Muscle of leg (tissue), 11 donors: ENCODE measurements around the gene EEPD1. TPM values are rescaled to one million over a fixed set of nuclear protein-coding genes. Genes with fewer than 3 reads are reported as not detected.

Source experiments
- DNase-seq: peaks from one replicate; pipeline ENCODE4 v3.0.0; 2013
- H3K27ac ChIP-seq: one replicate; pipeline ENCODE4 v1.5.1; 2013; ENCODE audit warnings: mild to moderate bottlenecking, low read length, control low read depth
- H3K27me3 ChIP-seq: one replicate; pipeline ENCODE4 v1.6.1; 2013; ENCODE audit warnings: low read length; ENCODE audit not compliant: control insufficient read depth, insufficient read depth
- H3K36me3 ChIP-seq: one replicate; pipeline ENCODE4 v1.6.1; 2013; ENCODE audit warnings: low read length; ENCODE audit not compliant: control insufficient read depth, insufficient read depth
- H3K4me1 ChIP-seq: one replicate; pipeline ENCODE4 v1.6.1; 2013; ENCODE audit warnings: low read length; ENCODE audit not compliant: control insufficient read depth, insufficient read depth
- H3K4me3 ChIP-seq: one replicate; pipeline ENCODE4 v1.5.1; 2013; ENCODE audit warnings: low read length, control low read depth
- H3K9me3 ChIP-seq: replicated peaks from 2 replicates; pipeline ENCODE4 v1.6.1; 2013; ENCODE audit warnings: low read depth, low read length; ENCODE audit not compliant: control insufficient read depth
- WGBS: methylation state at CpG from one replicate; pipeline ENCODE4 v1.1.5; 2013; ENCODE audit warnings: missing lambda C conversion rate; ENCODE audit not compliant: insufficient coverage; 5-methylcytosine and 5-hydroxymethylcytosine counted together
- polyA plus RNA-seq, 8 donors: library from polyadenylated mRNA; unstranded; fragments of 120-200 nt; gene quantifications; one replicate each; pipeline versions ENCODE4 v1.2.1 to v1.2.3, GENCODE V29; 2013; ENCODE audit warnings: inconsistent platforms in 1 of 8, low replicate concordance in 1 of 8; ENCODE audit not compliant: insufficient read length in 8 of 8, insufficient read depth in 1 of 8
- total RNA-seq: library from RNA; stranded (reverse); fragments of 120-200 nt; gene quantifications from one replicate; pipeline ENCODE4 v1.2.4, GENCODE V29; 2013

Gene EEPD1
- total and polyA plus RNA-seq, 9 donors = 9.2 to 14.2 (median 13.2) TPM

GRCh38 chr7:36175886-36176285 is 22.8 kb downstream of the EEPD1 start:
- DNase-seq = peak; percentile 59
- no peak overlapping the region for H3K27ac ChIP-seq
- H3K4me3 ChIP-seq = no peak overlapping the region

DNA sequence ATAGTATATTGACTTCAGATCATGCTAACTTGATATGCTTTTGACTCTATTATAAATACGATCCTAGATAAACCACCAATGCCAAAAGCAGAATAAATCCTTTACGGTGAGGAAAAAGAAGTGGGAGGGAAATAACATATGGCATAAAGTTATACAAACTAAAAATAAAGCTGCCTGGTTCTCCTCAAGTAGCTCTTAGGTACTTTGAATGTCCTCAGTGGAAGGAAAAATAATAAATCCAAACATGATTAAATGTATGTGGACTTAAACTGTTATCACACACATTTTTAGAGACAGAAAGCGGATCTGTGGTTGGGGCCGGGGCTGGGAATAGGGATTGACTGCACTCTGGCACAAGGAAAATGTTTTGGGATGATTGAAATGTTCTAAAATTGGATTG is 23.6 kb downstream of the EEPD1 start:
- Histone ChIP-seq H3K4me1 (peaks cover 7% of the 10 kb centered on the region), H3K27me3 (no peaks in the 10 kb centered on the region), H3K9me3 (no peaks in the 10 kb centered on the region), H3K36me3 (no peaks in the 10 kb centered on the region), H3K4me3 (no peak overlapping the region), H3K27ac (no peak overlapping the region)
- no CpG with 5 or more reads among the region's 4 CpGs for WGBS
- DNase-seq = no peak

More at GRCh38 chr7:36175886-36176285, 22.8 kb downstream of the EEPD1 start:
- Histone ChIP-seq H3K9me3 (no peaks in the 10 kb centered on the region), H3K36me3 (no peaks in the 10 kb centered on the region), H3K4me1 (peaks cover 7% of the 10 kb centered on the region), H3K27me3 (no peaks in the 10 kb centered on the region)
- 62% methylated on average over 6 of the region's 8 CpGs for WGBS

- no peaks in the 10 kb centered on the region for H3K36me3 ChIP-seq
- H3K4me1 ChIP-seq = peaks cover 7% of the 10 kb centered on the region
- H3K27me3 ChIP-seq = no peaks in the 10 kb centered on the region
- no peaks in the 10 kb centered on the region for H3K9me3 ChIP-seq
- WGBS = no CpG with 5 or more reads among the region's 5 CpGs
- H3K4me3 ChIP-seq = no peak overlapping the region
- H3K27ac ChIP-seq = no peak overlapping the region
- DNase-seq = no peak
These were observed 27.1 kb downstream of the EEPD1 start for GRCh38 chr7:36180121-36180520.

DNA sequence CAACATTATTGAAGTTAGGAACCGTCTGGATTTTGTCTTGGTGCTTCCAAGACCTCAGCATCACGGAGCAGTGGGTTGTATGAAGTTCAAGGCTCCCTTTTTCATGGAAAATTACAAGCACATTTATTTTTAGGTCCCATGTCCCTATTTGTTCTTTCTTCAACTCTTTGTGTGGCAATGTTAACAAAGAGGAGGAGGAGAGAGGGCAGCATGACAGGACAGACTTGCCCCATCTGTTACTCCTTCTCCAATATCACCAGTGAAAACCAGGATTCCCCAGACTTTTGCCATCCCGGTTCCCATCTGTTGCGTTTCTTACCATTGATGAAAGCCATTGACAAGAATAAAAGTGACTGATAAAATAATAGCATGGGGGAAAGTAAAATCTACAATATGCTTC is 28.6 kb downstream of the EEPD1 start:
- Histone ChIP-seq H3K27ac (no peak overlapping the region), H3K27me3 (no peaks in the 10 kb centered on the region), H3K4me1 (no peaks in the 10 kb centered on the region), H3K4me3 (no peak overlapping the region), H3K36me3 (no peaks in the 10 kb centered on the region), H3K9me3 (no peaks in the 10 kb centered on the region)
- WGBS = 100% methylated on average over 2 of the region's 4 CpGs
- no peak for DNase-seq

DNA sequence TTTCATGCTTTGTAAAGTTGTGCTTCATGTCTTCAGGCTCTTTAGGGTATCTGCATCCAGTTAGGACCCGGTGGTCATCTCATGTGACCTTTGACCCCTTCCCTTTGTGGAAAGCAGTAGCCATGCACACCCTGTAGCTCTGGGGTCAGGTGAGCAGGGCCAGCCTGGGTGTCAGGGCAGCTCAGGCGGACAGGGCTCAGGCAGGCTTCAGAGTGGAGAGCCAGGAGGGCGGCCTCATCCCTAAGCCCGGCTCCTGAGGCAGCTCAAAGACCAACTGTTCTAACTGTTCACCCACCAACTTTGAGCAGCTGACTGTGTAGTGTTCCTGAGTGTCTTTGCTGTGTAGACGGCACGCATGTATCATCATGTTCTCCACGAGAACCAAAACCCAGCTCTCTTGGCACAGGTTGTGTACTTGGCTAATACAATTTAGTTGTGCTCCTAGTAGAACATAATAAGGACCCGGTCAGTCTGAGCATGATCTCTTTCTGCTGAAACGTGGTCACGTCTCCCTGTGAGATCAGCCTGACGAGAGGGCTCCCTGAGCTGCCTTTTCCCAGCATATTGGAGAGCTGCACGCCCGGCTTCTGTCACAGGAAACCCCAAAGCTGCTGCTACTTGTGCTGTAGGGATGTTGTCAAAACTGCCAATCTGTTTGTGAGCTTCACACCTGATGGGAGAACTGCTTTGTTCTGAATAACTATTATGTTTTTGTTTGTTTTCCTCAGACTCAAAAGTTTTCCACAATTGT is 30.0 kb downstream of the EEPD1 start:
- no peaks in the 10 kb centered on the region for H3K4me1 ChIP-seq
- H3K36me3 ChIP-seq = no peaks in the 10 kb centered on the region
- H3K27ac ChIP-seq = no peak overlapping the region

GRCh38 chr7:36185092-36185491 is 32.0 kb downstream of the EEPD1 start:
- no peak for DNase-seq
- H3K27ac ChIP-seq = no peak overlapping the region
- no peaks in the 10 kb centered on the region for H3K36me3 ChIP-seq
- no peaks in the 10 kb centered on the region for H3K9me3 ChIP-seq
- H3K4me3 ChIP-seq = no peak overlapping the region
- H3K27me3 ChIP-seq = no peaks in the 10 kb centered on the region
- H3K4me1 ChIP-seq = no peaks in the 10 kb centered on the region
- 43% methylated on average over 1 of the region's 2 CpGs for WGBS

More for the DNA sequence above, 30.0 kb downstream of the EEPD1 start:
- Histone ChIP-seq H3K4me3 (no peak overlapping the region), H3K27me3 (no peaks in the 10 kb centered on the region), H3K9me3 (no peaks in the 10 kb centered on the region)
- no peak for DNase-seq
- 42% methylated on average over 8 of the region's 13 CpGs for WGBS

- WGBS = 75% methylated on average over 2 of the region's 7 CpGs
- Histone ChIP-seq H3K4me3 (no peak overlapping the region), H3K9me3 (no peaks in the 10 kb centered on the region), H3K27ac (peak overlapping the region; percentile 48), H3K27me3 (no peaks in the 10 kb centered on the region), H3K36me3 (no peaks in the 10 kb centered on the region), H3K4me1 (peaks cover 2% of the 10 kb centered on the region)
- DNase-seq = peak; percentile 75
These were observed 32.7 kb downstream of the EEPD1 start for GRCh38 chr7:36185756-36186155.

DNA sequence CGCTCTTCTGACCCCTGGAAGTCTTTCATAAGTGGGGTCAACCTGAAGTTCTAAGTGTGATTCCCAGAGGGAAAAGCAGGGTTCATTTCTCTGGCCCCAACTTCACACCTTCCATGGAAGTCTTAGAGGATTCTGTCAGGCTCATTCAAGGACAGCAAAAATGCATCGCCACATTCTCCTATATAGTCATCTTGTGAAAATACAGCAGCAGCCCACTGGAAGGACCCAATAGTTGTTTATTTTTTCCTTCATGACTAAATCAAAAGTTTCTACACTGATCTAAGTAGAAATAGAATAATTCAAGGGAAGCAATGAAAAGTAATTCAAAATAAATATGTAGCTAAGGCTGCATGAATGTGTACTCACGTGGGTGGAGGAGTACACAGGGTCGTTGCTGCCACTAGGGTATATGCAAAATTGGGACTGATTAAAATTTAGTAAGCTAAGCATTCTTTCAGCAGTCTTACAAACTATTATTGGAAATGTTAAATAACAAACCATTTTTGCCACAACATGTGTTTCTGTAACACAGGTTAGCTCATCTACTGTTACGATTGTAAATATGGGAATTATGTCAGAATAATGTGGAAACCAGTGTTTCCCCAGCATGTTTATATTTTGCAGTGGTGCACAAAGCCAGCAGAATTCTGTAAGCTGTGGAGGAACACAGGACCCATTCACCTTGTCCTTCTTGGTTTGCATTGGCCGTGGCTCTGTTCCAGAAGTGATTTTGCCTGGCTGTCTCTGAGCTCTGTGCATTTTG is 33.5 kb downstream of the EEPD1 start:
- peak; percentile 54 for DNase-seq
- H3K27ac ChIP-seq = peak overlapping the region; percentile 48
- no peaks in the 10 kb centered on the region for H3K27me3 ChIP-seq
- no CpG with 5 or more reads among the region's 6 CpGs for WGBS
- peaks cover 6% of the 10 kb centered on the region for H3K4me1 ChIP-seq
- no peaks in the 10 kb centered on the region for H3K36me3 ChIP-seq
- no peak overlapping the region for H3K4me3 ChIP-seq
- H3K9me3 ChIP-seq = no peaks in the 10 kb centered on the region

- Histone ChIP-seq H3K36me3 (no peaks in the 10 kb centered on the region), H3K27me3 (no peaks in the 10 kb centered on the region), H3K4me1 (peaks cover 11% of the 10 kb centered on the region), H3K27ac (no peak overlapping the region), H3K4me3 (no peak overlapping the region), H3K9me3 (no peaks in the 10 kb centered on the region)
- no CpG with 5 or more reads among the region's 5 CpGs for WGBS
- DNase-seq = no peak
These were observed 35.2 kb downstream of the EEPD1 start for GRCh38 chr7:36188266-36188665.

GRCh38 chr7:36188906-36189305 is 35.9 kb downstream of the EEPD1 start:
- H3K27ac ChIP-seq = no peak overlapping the region
- no CpG with 5 or more reads among the region's 4 CpGs for WGBS
- no peak for DNase-seq
- no peaks in the 10 kb centered on the region for H3K9me3 ChIP-seq
- no peak overlapping the region for H3K4me3 ChIP-seq
- no peaks in the 10 kb centered on the region for H3K36me3 ChIP-seq
- H3K4me1 ChIP-seq = peaks cover 13% of the 10 kb centered on the region
- no peaks in the 10 kb centered on the region for H3K27me3 ChIP-seq
